ENCODE measurements around the gene SCN5A.

The SCN5A gene

DNA sequence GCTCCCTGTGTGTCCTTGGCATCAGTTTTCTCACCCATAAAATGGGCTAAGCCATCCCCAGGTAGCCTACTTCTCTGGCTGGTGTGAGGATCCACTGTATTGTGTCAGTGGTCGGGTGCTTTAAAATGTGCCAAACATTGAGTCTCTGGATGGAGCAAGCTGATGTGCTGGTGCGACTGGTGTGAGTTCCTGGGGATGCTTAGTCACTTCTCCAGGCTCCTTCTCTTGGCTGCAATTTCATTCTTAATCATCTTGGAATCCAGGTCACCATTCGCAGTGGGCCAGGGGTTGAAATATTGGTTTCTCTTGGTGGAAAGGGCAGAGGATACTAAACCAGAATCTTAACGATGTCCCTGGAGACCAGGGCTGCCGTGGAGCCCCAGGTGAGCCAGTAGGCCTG lies 29.3 kb downstream of the SCN5A start:
- DNase-seq, result no peak

DNA sequence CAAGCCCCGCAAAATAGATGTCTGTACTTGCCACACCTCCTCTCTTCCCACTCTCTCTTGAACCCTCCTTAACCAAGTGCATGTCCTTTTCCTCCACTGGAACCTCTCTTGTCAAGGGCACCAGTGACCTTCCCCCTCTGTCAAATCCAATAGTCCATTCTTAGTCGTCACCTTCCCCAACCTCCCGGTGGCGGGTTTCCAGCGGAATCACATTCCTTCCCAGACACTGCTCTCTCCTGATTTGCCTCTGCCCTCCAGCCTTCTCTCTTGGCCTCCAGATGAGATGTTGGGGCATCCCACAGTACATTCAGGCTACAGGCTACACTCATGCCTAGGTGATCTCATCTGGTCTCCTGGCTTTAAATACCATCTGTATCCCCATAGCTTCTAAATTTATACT lies 31.1 kb downstream of the SCN5A start:
- no peak for DNase-seq

DNA sequence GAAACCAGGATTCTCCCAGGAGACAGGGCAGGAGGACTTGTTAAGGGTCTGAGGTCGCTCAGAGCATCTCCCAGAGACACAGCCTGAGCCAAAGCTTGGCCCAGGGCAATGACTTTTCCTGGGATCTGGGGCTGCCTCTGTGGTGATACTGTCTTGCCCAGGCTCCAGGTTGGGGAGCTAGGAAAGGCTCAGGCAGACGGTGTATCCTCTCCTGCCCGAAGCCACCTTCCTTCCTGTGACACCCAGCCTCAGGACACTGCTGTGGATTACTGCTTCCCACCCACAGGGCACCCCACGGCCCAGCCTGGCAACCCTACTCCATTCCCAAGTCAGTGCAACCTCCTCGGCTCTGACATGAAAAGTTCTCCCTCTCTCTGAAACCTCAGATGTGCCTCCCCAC lies 31.9 kb downstream of the SCN5A start:
- DNase-seq, result no peak

DNA sequence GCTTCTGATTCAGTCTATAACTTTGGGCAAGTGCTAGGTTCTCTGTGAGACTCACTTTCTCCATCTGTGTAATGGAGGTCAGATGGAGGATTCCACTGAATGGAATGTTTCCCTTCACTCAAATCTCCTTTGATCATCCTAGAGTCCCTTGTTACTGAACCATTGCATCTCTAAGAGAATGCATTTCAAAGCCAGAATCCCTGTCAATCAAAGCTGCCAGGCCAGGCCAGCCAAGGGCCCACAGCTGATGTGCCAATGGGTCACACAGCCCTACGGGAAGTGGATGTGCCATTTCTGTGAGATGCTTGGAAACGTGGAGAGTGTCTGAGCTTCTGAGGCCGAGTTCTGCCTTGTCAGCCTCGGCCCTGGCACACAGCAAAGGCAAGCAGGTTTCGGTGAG lies 32.4 kb downstream of the SCN5A start:
- DNase-seq, result no peak

DNA sequence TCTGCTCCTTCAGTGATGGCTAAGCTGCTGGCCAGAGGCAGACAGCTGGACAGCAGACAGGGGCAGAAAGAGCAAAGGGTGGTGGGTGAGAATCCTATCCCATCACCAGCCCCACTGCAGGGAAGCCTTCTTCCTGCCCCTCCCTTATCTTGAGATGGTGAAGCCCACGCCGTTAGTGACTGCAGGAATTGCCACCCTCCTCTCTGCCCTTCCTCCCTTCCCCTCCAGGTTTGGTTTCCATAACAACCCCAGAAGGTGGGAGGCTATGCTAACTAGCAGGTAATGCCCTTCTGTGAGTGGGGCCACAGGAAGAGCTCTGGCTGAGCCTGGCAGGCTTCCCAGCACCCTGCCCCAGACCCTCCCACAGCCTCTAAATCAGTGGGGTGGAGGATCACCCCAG lies 32.8 kb downstream of the SCN5A start:
- no peak for DNase-seq

DNA sequence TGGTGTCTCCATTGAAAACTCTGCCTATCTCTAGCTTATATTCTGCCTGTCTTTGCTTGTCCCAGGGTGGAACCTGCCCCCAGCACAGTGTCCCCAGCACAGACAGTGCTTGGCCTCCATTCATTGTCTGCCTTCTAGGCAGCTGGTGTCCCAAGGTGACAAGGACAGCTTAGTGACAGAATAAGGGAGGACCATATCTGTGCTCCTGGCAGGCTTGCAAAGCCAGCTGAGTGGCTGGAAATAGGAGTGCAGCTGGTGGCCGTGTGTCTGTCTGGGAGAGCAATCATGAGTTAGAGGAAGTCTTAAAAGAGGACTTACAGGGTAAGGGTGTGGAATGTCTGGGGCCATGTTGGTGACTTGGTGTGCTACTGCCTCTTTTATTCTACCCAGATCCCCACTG lies 33.4 kb downstream of the SCN5A start:
- DNase-seq, result no peak

DNA sequence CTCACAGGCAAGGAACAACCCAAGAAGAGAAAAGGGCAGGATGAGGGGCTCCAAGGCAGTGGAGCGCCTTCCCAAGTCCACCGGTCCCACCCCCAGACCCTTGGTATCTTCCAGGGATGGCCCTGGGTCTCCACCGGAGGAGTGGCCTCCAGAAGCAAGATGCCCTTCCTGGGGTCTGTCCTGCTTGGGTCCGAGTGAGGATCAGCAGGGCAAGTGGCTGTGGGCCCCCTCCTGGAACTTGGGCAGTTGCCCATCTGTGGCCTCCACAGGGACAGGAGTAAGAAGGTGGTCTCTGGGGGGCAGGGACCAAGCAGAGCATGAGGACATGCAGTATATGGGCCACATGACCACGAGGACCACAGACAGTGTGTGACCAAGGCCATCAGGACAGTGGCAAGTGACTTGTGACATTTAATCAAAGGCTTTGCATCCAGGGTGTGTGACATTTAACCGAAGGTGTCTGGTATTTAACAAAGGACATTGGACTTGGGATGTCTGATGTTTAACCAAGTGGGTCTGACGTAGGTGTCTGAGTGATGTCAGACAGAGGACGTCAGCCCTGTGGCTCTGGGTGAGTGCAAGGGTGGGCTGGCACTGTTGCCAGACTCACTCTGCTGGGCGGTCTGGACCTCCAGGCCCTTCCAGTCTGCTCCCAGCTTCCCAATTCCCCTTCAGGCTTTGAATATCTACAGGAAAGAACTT lies 34.7 kb downstream of the SCN5A start:
- no peak for DNase-seq

DNA sequence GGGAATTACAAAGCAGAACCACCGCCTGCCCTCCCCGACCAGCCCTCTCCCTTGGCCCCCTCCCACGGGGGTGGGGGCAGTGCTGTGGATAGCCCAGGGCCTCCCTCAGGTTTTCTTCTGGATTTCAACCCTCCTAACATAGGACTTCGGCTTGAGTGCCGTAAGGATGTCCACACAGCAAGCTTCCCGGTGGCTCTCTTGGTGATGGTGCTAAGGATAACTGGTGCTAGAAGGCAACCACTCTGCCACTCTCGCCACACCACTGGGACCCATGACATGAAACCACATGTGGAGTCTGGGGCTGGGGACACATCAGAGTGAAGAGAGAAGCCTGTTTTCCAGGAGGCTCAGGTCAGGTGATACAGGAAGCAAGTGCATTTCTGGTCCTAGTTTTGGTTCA lies 35.4 kb downstream of the SCN5A start:
- DNase-seq, result no peak

DNA sequence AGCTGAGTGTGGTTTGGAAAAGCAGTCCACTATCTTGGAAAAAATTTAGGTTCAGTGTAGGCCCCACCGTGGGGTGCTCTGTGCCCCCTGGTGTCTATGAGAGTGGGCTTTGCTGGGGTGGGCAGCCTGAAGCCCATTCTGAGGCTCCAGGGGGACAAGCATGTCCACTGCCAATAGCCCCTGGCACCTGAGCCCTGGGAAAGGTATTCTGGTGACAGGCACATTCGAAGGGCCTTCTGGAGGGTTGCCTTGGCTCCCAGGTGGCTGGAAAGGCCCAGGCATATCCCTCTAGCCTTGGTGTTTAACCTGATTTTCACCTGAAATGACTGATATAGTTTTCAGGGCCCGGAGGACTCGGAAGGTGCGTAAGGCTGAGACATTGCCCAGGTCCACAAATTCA lies 36.1 kb downstream of the SCN5A start:
- no peak for DNase-seq

DNA sequence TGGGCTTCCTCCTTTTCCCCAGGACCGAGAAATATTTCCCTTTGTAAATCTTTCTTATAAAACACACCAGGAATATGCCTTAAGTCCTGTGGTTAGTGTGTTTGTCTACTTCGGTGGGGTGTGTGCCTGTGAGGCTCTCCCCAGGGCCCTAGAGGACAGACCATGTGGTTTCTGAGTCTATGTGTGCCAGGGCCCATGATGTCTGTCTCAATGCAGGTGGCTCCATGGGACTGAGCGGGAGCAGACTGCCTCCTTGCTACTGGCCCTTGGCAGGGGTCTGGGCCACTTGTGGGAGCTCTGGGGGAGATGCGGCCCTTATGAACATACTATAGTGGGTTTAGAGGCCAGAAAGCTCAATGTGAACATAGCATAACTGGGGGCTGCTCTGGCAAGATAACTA lies 37.6 kb downstream of the SCN5A start:
- no peak for DNase-seq

DNA sequence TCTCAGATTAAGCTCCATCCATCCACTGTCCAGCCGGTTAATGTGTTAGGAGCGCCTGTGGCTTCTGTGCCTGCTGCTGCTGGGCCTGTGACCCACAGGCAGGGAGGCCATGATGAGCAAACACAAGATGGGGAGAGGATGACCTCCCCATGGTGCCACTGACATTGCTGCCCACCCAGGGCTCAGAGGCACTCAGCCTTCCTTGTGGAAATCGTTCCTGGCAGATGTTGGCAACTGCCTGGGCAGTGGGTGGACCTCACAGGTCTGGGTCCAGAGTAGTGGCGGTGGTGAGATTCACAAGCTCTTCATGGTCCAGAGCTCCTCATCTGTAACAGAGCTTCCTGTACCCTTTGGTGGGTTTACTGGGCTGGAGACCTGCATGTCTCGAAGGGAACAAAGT lies 38.6 kb downstream of the SCN5A start:
- DNase-seq, result no peak

DNA sequence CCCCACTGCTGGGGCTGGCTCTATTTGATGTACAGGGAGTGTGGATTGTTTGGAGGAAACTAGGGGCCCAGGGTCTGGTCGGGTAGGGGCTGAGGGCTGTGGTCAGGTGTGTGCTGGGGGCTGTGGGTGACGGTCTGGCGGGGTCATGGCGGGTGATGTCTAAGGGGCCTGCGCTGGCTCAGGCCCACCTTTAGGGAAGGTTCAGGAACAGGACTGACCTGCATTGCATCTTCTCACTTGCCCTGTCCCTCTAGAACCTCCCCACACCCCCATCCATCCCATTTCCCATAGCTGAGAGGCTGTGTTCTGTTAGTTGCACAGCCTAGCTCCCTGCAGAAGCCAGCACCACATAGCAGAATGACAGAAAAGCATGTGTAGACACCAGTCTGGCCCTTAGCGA lies 39.1 kb downstream of the SCN5A start:
- no peak for DNase-seq

DNA sequence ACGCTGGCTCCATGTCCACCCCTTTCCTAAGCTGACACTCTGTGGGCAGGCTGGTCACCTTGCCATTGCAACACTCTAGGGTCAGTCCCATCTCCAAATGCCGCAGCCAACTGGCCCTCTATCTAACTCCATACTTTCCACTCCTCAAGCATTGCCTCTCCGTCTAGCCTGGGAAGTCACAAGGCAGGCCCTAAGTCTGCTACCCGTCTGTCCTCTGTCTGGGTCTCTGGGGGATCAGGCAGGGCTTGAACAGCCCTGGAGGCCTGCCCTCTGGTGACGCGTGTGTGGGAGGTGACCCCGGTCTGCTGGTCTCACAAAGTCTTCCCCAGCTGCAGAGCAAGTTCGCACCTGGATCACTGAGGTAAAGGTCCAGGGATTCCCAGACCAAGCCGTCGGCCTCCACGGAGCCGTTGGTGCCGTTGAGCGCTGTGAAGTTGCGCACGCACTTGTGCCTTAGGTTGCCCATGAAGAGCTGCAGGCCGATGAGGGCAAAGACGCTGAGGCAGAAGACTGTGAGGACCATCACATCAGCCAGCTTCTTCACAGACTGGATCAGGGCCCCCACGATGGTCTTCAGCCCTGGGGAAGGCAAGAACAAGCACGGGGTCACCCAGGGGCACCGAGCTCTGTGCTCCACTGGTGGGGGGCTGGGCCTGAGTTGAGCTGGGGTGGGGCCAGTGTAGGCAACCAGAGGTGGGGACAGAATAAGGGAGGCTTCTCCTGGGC lies 39.9 kb downstream of the SCN5A start:
- DNase-seq, result no peak

DNA sequence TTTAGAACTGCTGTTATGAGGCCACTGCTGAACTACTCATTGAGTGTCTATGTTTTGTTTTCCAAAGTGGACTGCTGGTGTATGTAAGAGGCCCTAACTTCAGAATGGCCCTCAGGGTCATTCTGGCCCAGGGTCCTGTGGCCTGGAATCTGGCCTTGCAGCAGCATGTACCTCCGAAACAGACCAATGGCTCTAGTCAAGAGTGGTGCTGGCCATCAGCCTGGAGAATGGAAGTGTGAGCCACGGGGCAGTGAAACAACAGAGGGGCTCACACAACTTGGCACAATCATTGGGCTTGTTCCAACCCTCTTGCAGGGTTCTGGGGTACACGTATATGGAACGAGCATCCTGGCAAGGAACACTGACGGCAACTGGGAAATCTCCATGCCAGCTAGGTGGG lies 40.5 kb downstream of the SCN5A start:
- DNase-seq, result no peak

DNA sequence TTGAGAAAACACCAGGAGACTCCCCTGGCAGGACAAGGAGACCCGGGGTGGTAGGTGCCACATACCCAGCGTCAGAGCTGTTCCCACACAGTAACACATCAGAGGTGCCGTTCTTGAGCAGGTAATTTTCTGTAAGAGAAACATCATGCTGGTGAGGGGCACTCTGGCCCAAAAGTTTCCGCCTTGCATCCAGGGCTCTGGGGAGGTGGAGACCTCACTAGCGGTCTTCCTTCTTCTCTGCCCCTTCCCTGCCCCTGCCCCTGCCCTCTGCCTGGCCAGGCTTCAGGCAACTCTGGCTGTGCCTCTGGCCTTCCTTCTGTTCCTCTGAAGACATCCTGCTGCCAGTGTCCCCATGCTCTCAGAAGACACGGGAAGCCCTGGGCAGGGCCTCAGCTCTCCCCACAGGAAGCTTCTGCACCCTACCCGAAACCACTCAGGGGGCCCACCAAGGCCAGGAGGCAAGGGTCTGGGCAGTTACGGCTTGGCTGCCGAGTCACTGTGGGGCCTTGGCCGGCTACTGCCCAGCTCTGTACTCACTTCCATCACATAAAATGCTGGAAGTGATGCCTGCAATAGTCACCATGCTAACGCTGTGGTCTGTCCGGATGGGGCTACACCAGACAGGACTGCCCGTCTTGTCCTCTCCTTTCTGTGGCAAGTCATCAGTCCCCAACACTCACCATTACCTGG lies 41.3 kb downstream of the SCN5A start:
- DNase-seq, result no peak

DNA sequence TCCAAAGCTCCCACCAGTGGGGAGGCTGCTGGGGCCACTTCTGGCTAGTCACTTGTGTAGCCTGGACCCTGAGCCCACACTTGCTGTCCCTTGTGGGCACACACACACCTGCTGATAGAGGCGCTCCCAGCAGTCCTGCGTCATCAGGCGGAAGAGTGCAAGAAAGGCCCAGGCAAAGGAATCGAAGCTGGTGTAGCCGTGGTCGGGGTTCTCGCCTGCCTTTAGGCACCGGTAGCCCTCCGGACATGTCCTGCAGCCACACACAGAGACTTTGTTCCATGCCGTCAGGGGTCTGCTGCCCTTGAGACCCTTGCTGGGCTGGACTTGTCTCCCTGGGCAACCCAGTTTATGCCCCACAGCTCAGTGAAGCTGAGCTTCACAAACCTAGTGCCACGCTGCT lies 42.9 kb downstream of the SCN5A start:
- DNase-seq, result no peak

DNA sequence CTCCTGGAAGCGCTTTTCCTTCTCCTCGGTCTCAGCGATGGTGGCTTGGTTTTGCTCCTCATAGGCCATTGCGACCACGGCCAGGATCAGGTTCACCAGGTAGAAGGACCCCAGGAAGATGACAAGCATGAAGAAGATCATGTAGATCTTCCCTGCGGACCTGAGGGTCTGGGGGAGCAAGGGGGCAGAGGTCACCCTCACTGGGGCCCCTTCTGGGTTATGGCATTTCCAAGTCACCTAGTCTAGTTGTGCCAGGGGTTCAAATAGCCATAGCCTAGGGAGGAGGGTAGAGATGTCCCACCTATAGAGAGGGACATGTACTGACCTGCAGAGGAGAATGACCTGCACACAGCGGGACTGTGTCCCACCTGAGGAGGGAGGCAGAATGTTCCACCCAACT lies 43.5 kb downstream of the SCN5A start:
- DNase-seq, result no peak

DNA sequence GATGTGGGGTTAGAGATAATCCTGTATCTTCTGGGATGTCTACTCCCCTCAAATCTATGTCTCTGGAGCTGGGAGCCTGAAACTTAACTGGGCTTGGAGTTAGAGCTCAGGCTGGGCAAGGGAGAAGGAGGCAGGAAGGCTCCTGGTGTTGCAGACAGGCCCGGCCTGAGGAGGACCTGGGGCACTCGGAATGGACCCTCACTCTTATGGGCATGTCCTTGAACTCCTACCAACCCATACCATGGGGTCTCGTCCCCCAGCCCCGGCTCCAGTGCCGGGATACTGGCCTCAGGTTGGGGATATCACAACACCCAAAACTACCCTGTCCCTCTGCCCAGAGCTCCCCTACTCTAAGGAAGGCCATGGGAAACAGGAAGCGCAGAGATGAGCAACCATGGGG lies 45.2 kb downstream of the SCN5A start:
- no peak for DNase-seq

DNA sequence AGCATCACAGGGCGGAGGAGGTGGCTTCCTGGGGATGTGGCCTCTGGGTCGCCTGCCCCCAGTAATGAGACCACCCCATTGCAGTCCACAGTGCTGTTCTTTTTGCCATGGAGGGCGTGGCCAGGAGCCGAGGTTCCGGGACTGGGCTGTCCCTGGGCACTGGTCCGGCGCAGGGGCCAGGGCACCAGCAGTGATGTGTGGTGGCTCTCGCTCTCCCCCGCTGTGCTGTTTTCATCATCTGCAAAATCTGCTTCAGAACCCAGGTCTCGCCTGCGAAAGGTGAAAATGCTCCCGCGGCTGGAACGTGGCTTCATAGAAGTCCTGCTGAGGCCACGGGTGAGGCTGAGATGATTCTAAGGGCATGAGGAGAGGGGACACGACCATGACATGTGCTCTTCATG lies 45.8 kb downstream of the SCN5A start:
- no peak for DNase-seq

DNA sequence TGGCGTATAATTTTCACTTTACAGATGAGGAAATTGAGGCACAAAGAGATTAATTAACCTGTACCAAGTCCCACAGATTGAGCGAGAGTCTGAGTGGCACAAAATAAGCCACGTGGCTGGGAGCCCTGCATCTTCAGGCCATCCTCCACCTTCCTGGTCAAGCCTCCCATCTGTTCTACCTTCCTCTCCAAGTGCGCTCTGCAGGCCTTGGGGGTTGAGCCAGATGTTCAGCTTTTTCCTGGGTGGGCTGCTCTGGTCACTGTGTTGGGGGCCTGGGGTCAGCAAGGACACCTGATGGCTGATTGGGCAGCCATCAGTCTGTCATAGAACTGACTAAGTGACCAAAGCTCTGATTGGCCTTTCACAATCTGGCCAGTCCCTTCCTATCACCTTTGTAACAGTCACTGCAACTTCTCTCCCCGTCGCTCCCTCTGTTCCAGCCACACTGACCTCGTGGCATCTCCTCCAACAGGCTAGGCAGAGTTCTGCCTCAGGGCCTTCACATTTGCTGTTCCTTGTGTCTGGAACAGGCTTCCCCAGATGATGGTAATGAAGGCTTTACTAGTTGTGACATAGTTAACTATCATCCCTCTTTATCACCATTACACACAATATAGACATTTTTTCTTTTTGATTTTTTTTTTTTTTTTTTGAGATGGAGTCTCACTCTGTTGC lies 46.8 kb downstream of the SCN5A start:
- no peak for DNase-seq

DNA sequence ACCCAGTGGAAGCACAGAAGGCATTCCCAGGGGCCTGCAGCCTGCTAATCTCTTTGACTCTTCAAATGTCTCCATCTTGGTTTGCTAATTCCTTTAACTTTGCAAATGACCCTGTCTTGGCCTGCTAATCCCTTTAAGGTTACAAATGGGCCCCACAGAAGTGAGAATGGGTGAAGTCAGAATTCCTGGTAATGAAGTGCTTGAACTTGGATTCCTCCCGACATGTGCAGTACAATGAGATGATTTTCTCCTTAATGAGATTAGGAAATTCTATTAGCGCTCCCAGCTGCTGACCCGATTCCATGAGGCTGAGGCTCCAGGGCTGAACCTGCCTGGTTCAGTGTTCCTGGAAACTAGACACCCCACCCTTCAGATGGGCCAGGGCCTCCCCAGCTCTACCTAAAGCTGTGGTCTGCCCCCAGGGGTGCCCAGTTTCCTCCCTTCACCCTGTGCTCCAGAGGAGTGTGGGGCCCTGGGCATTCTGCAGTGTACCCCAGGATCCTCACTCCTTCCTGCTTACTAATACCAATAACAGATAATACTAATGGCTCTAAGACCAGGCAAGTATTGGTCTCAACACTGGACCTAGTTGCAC lies 47.4 kb downstream of the SCN5A start:
- no peak for DNase-seq

DNA sequence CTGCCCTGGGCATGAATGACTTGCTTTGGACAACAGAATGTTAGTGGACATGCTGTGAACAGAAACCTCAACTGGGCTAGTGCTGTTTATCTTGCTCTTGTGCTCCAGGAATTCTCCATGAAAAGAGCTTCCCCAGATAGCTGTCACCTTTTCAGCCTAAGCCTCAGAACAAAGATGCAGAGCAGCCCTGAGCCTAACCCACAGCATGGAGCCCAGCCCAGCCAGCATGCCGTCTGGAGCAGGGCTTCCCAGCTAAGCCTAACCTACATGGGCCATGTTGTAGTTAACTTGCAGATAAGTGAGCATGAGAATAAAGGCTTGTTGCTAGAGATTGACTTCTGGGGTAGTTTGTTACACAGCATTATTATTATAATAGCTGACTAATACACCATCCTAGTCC lies 48.9 kb downstream of the SCN5A start:
- no peak for DNase-seq

DNA sequence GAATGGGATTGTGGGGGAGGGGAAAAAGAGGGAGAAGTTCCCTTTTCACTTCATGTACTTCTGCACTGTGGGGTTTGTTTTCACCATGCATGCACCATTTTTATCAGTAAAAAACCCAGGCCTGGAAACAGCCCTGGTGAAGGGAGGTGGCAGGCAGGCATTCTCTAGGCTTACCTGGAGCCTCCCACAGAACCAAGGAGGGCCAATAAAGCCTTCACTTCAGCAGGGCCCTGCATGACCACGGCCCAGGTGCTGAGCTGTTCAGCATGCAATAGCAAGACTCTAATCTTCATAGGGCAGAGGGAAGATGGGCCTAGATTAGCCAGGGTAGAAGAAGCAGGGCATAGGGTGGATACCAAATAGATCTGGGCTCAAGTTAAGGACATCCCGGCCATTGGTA lies 49.6 kb downstream of the SCN5A start:
- no peak for DNase-seq
